ENCODE data around the gene AUTS2. TPM values are rescaled to one million over a fixed set of nuclear protein-coding genes. Genes with fewer than 3 reads are reported as not detected.

AUTS2 gene
- total and polyA plus RNA-seq, 4 donors: 4.9 to 24.4 (median 7.0) TPM

DNA sequence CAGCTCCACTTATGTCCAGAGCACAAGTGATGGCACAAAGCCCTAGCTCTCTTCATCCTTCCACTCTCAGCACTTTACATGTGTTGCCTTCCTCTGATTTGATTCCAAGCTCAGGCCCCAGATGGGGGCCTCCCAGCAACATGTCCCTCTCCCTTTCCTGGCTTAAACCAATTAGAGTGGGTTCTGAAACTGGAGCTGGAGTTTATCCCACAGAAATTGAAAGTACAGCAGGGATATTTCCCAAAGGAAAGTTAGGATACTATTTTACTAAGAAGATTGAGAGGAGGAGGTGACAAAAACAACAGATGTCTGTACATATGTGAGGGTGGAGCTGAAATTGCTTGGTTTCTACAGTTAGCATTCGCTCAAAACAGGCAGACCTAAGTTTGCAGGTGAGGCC lies 724.6 kb downstream of the AUTS2 start:
- no peak for TF ChIP-seq NR2F2 (IDR thresholded peaks at IDR 0.05)
- no peak for TF ChIP-seq SP1 (IDR thresholded peaks at IDR 0.05)
- TF ChIP-seq EGR1 (IDR thresholded peaks at IDR 0.05; ENCODE audit: low read depth in 2 of 2): no peak
- no peak for TF ChIP-seq HNF4A (conservative IDR thresholded peaks at IDR 0.05)
- TF ChIP-seq, protein P1, sequence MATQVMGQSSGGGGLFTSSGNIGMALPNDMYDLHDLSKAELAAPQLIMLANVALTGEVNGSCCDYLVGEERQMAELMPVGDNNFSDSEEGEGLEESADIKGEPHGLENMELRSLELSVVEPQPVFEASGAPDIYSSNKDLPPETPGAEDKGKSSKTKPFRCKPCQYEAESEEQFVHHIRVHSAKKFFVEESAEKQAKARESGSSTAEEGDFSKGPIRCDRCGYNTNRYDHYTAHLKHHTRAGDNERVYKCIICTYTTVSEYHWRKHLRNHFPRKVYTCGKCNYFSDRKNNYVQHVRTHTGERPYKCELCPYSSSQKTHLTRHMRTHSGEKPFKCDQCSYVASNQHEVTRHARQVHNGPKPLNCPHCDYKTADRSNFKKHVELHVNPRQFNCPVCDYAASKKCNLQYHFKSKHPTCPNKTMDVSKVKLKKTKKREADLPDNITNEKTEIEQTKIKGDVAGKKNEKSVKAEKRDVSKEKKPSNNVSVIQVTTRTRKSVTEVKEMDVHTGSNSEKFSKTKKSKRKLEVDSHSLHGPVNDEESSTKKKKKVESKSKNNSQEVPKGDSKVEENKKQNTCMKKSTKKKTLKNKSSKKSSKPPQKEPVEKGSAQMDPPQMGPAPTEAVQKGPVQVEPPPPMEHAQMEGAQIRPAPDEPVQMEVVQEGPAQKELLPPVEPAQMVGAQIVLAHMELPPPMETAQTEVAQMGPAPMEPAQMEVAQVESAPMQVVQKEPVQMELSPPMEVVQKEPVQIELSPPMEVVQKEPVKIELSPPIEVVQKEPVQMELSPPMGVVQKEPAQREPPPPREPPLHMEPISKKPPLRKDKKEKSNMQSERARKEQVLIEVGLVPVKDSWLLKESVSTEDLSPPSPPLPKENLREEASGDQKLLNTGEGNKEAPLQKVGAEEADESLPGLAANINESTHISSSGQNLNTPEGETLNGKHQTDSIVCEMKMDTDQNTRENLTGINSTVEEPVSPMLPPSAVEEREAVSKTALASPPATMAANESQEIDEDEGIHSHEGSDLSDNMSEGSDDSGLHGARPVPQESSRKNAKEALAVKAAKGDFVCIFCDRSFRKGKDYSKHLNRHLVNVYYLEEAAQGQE (IDR thresholded peaks at IDR 0.05): no peak
- TF ChIP-seq, protein P2, sequence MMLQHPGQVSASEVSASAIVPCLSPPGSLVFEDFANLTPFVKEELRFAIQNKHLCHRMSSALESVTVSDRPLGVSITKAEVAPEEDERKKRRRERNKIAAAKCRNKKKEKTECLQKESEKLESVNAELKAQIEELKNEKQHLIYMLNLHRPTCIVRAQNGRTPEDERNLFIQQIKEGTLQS (IDR thresholded peaks at IDR 0.05): no peak
- TF ChIP-seq FOXA2 (IDR thresholded peaks at IDR 0.05): no peak
- no peak for TF ChIP-seq ZBTB33 (IDR thresholded peaks at IDR 0.05)
- TF ChIP-seq FOXA1 (IDR thresholded peaks at IDR 0.05): no peak
- TF ChIP-seq TAF1 (conservative IDR thresholded peaks at IDR 0.05): no peak
- no peaks in the 10 kb centered on the region for H3K36me3 ChIP-seq (ENCODE audit: control insufficient read depth in 4 of 4, insufficient read depth in 3 of 4, low read depth in 1 of 4, low read length in 3 of 4)
- WGBS: 87% methylated on average over 1 of the region's 1 CpG
- no peaks in the 10 kb centered on the region for H3K9me3 ChIP-seq (ENCODE audit: control insufficient read depth in 4 of 4, low read length in 3 of 4)
- DNase-seq (ENCODE audit: low spot score): no peak
- no peaks in the 10 kb centered on the region for H3K27me3 ChIP-seq (ENCODE audit: control insufficient read depth in 4 of 4, insufficient read depth in 4 of 4, low read length in 3 of 4)
- H3K27ac ChIP-seq (ENCODE audit: low read depth in 1 of 2, low read length in 2 of 2): no peak overlapping the region
- H3K9ac ChIP-seq (ENCODE audit: low read depth in 1 of 2, low read length in 2 of 2): no peak overlapping the region
- H3K4me3 ChIP-seq (ENCODE audit: low read depth in 1 of 3, low read length in 3 of 3): no peak overlapping the region
- no peaks in the 10 kb centered on the region for H3K4me1 ChIP-seq (ENCODE audit: control insufficient read depth in 4 of 4, insufficient read depth in 4 of 4, low read length in 3 of 4)

GRCh38 chr7:70325509-70326101 lies 727.3 kb downstream of the AUTS2 start:
- 84% methylated on average over 2 of the region's 2 CpGs for WGBS
- Histone ChIP-seq H3K4me3 (ENCODE audit: low read depth in 1 of 3, low read length in 3 of 3) (no peak overlapping the region), H3K27me3 (ENCODE audit: control insufficient read depth in 4 of 4, insufficient read depth in 4 of 4, low read length in 3 of 4) (no peaks in the 10 kb centered on the region), H3K36me3 (ENCODE audit: control insufficient read depth in 4 of 4, insufficient read depth in 3 of 4, low read depth in 1 of 4, low read length in 3 of 4) (no peaks in the 10 kb centered on the region), H3K4me1 (ENCODE audit: control insufficient read depth in 4 of 4, insufficient read depth in 4 of 4, low read length in 3 of 4) (no peaks in the 10 kb centered on the region), H3K9me3 (ENCODE audit: control insufficient read depth in 4 of 4, low read length in 3 of 4) (no peaks in the 10 kb centered on the region), H3K27ac (ENCODE audit: low read depth in 1 of 2, low read length in 2 of 2) (no peak overlapping the region), H3K9ac (ENCODE audit: low read depth in 1 of 2, low read length in 2 of 2) (no peak overlapping the region)
- TF ChIP-seq FOXA2 (IDR thresholded peaks at IDR 0.05) (no peak), FOXA1 (IDR thresholded peaks at IDR 0.05) (no peak), RAD21 (IDR thresholded peaks at IDR 0.05) (no peak), SP1 (IDR thresholded peaks at IDR 0.05) (no peak), GABPA (IDR thresholded peaks at IDR 0.05 in 1 of 2, conservative IDR thresholded peaks at IDR 0.05 in 1 of 2) (no peak), CTCF (IDR thresholded peaks at IDR 0.05; ENCODE audit: low read depth, low read length, missing input control) (no peak), HNF4G (IDR thresholded peaks at IDR 0.05) (no peak), RXRA (IDR thresholded peaks at IDR 0.05) (no peak), JUND (IDR thresholded peaks at IDR 0.05) (no peak), NR2F2 (IDR thresholded peaks at IDR 0.05) (no peak), HNF4A (conservative IDR thresholded peaks at IDR 0.05) (no peak), YY1 (IDR thresholded peaks at IDR 0.05) (no peak), EGR1 (IDR thresholded peaks at IDR 0.05; ENCODE audit: low read depth in 2 of 2) (no peak)
- TF ChIP-seq, protein P3, sequence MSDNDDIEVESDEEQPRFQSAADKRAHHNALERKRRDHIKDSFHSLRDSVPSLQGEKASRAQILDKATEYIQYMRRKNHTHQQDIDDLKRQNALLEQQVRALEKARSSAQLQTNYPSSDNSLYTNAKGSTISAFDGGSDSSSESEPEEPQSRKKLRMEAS (IDR thresholded peaks at IDR 0.05): no peak
- TF ChIP-seq, protein P2 (IDR thresholded peaks at IDR 0.05): no peak
- TF ChIP-seq, protein P1 (IDR thresholded peaks at IDR 0.05): no peak
- no peak for DNase-seq (ENCODE audit: low spot score)
